ENCODE data around the gene EGLN2.

EGLN2 gene

GRCh38 chr19:40798683-40799557 is at the start of gene EGLN2:
TSS of gene EGLN2 (plus strand) at chr19:40799191. CDS start at chr19:40800573, 1,382 bp downstream.
- peaks cover 57% of the 10 kb centered on the region for H3K4me1 Mint-ChIP-seq
- H3K4me3 Mint-ChIP-seq: peak within 1 kb of the TSS; percentile 90
- no peaks in the 10 kb centered on the region for H3K27me3 Mint-ChIP-seq
- H3K36me3 Mint-ChIP-seq (ENCODE audit: low read depth): peaks cover 18% of the 10 kb centered on the region
- H3K9me3 Mint-ChIP-seq: no peaks in the 10 kb centered on the region
- H3K27ac Mint-ChIP-seq: peak within 1 kb of the TSS; percentile 96
- DNase-seq: peak; percentile 100
- peak; percentile 82 for ATAC-seq

GRCh38 chr19:40750058-40750873 is 48.7 kb upstream of the EGLN2 start, which contains the start of gene ACTMAP:
TSS of gene ACTMAP (minus strand) at chr19:40750477. CDS start at chr19:40749803, 674 bp downstream.
- DNase-seq: peak; percentile 99
- H3K9me3 Mint-ChIP-seq: no peaks in the 10 kb centered on the region
- H3K4me1 Mint-ChIP-seq: peaks cover 45% of the 10 kb centered on the region
- peaks cover 4% of the 10 kb centered on the region for H3K27me3 Mint-ChIP-seq
- H3K36me3 Mint-ChIP-seq (ENCODE audit: low read depth): peaks cover 36% of the 10 kb centered on the region
- H3K4me3 Mint-ChIP-seq: peak within 1 kb of the TSS; percentile 95
- H3K27ac Mint-ChIP-seq: peak within 1 kb of the TSS; percentile 96
- ATAC-seq: peak; percentile 90

GRCh38 chr19:40750874-40751537 is 48.0 kb upstream of the EGLN2 start, which contains the start of gene SNRPA:
TSS of gene SNRPA (plus strand) at chr19:40751203. CDS start at chr19:40751409, 206 bp downstream.
- ATAC-seq: peak; percentile 68
- peaks cover 43% of the 10 kb centered on the region for H3K36me3 Mint-ChIP-seq (ENCODE audit: low read depth)
- DNase-seq: peak; percentile 95
- peaks cover 52% of the 10 kb centered on the region for H3K4me1 Mint-ChIP-seq
- H3K27ac Mint-ChIP-seq: peak within 1 kb of the TSS; percentile 96
- peaks cover 4% of the 10 kb centered on the region for H3K27me3 Mint-ChIP-seq
- peak within 1 kb of the TSS; percentile 95 for H3K4me3 Mint-ChIP-seq
- H3K9me3 Mint-ChIP-seq: no peaks in the 10 kb centered on the region

- Mint-ChIP-seq H3K4me3 (peak overlapping the region; percentile 95), H3K9me3 (no peaks in the 10 kb centered on the region), H3K27ac (peak overlapping the region; percentile 96), H3K27me3 (peaks cover 4% of the 10 kb centered on the region), H3K4me1 (peaks cover 65% of the 10 kb centered on the region), H3K36me3 (ENCODE audit: low read depth) (peaks cover 55% of the 10 kb centered on the region)
- ATAC-seq (no peak), DNase-seq (no peak)
Observed at GRCh38 chr19:40752257-40752781, 46.7 kb upstream of the EGLN2 start.

- DNase-seq: peak; percentile 71
- Mint-ChIP-seq H3K4me3 (peak overlapping the region; percentile 86), H3K36me3 (ENCODE audit: low read depth) (peaks cover 72% of the 10 kb centered on the region), H3K4me1 (peaks cover 67% of the 10 kb centered on the region), H3K27me3 (peaks cover 4% of the 10 kb centered on the region), H3K9me3 (no peaks in the 10 kb centered on the region), H3K27ac (peak overlapping the region; percentile 98)
- ATAC-seq: peak; percentile 11
Observed at GRCh38 chr19:40754611-40755247, 44.3 kb upstream of the EGLN2 start.

- DNase-seq: no peak
- H3K4me1 Mint-ChIP-seq: peaks cover 66% of the 10 kb centered on the region
- no peak for ATAC-seq
- H3K9me3 Mint-ChIP-seq: no peaks in the 10 kb centered on the region
- peaks cover 4% of the 10 kb centered on the region for H3K27me3 Mint-ChIP-seq
- H3K36me3 Mint-ChIP-seq (ENCODE audit: low read depth): peaks cover 75% of the 10 kb centered on the region
- peak overlapping the region; percentile 98 for H3K27ac Mint-ChIP-seq
- peak overlapping the region; percentile 86 for H3K4me3 Mint-ChIP-seq
Observed at GRCh38 chr19:40755248-40755624, 43.8 kb upstream of the EGLN2 start.

GRCh38 chr19:40755791-40756190 is 43.2 kb upstream of the EGLN2 start:
- no peaks in the 10 kb centered on the region for H3K27me3 Mint-ChIP-seq
- ATAC-seq: no peak
- H3K4me3 Mint-ChIP-seq: peak overlapping the region; percentile 86
- peaks cover 78% of the 10 kb centered on the region for H3K36me3 Mint-ChIP-seq (ENCODE audit: low read depth)
- peak overlapping the region; percentile 98 for H3K27ac Mint-ChIP-seq
- H3K4me1 Mint-ChIP-seq: peaks cover 67% of the 10 kb centered on the region
- DNase-seq: no peak
- no peaks in the 10 kb centered on the region for H3K9me3 Mint-ChIP-seq

GRCh38 chr19:40756502-40757110 is 42.4 kb upstream of the EGLN2 start:
- ATAC-seq: peak; percentile 73
- Mint-ChIP-seq H3K27ac (peak overlapping the region; percentile 98), H3K36me3 (ENCODE audit: low read depth) (peaks cover 77% of the 10 kb centered on the region), H3K9me3 (no peaks in the 10 kb centered on the region), H3K27me3 (no peaks in the 10 kb centered on the region), H3K4me1 (peaks cover 74% of the 10 kb centered on the region), H3K4me3 (peak overlapping the region; percentile 86)
- peak; percentile 67 for DNase-seq

- H3K4me1 Mint-ChIP-seq: peaks cover 82% of the 10 kb centered on the region
- no peak for DNase-seq
Observed at GRCh38 chr19:40758491-40758890, 40.5 kb upstream of the EGLN2 start.

GRCh38 chr19:40759352-40759751 is 39.6 kb upstream of the EGLN2 start:
- H3K36me3 Mint-ChIP-seq (ENCODE audit: low read depth): peaks cover 85% of the 10 kb centered on the region
- DNase-seq: no peak
- no peaks in the 10 kb centered on the region for H3K9me3 Mint-ChIP-seq
- ATAC-seq: no peak
- peaks cover 85% of the 10 kb centered on the region for H3K4me1 Mint-ChIP-seq
- H3K27me3 Mint-ChIP-seq: no peaks in the 10 kb centered on the region
- no peak overlapping the region for H3K4me3 Mint-ChIP-seq
- H3K27ac Mint-ChIP-seq: no peak overlapping the region

More at GRCh38 chr19:40758491-40758890, 40.5 kb upstream of the EGLN2 start:
- no peak for ATAC-seq
- no peak overlapping the region for H3K27ac Mint-ChIP-seq
- peaks cover 80% of the 10 kb centered on the region for H3K36me3 Mint-ChIP-seq (ENCODE audit: low read depth)
- H3K4me3 Mint-ChIP-seq: no peak overlapping the region
- H3K27me3 Mint-ChIP-seq: no peaks in the 10 kb centered on the region
- H3K9me3 Mint-ChIP-seq: no peaks in the 10 kb centered on the region

- Mint-ChIP-seq H3K27me3 (no peaks in the 10 kb centered on the region), H3K36me3 (ENCODE audit: low read depth) (peaks cover 78% of the 10 kb centered on the region), H3K4me1 (peaks cover 72% of the 10 kb centered on the region), H3K4me3 (peak overlapping the region; percentile 59), H3K27ac (peak overlapping the region; percentile 90), H3K9me3 (no peaks in the 10 kb centered on the region)
- DNase-seq (peak; percentile 51), ATAC-seq (peak; percentile 66)
Observed at GRCh38 chr19:40762754-40763470, 36.1 kb upstream of the EGLN2 start.

- Mint-ChIP-seq H3K27me3 (no peaks in the 10 kb centered on the region), H3K4me1 (peaks cover 66% of the 10 kb centered on the region), H3K4me3 (peak overlapping the region; percentile 59), H3K27ac (peak overlapping the region; percentile 90), H3K36me3 (ENCODE audit: low read depth) (peaks cover 72% of the 10 kb centered on the region), H3K9me3 (no peaks in the 10 kb centered on the region)
- ATAC-seq (no peak), DNase-seq (no peak)
Observed at GRCh38 chr19:40763526-40763925, 35.5 kb upstream of the EGLN2 start.

GRCh38 chr19:40763963-40764362 is 35.0 kb upstream of the EGLN2 start:
- Mint-ChIP-seq H3K27ac (peak overlapping the region; percentile 90), H3K4me3 (peak overlapping the region; percentile 59), H3K36me3 (ENCODE audit: low read depth) (peaks cover 72% of the 10 kb centered on the region), H3K27me3 (no peaks in the 10 kb centered on the region), H3K4me1 (peaks cover 69% of the 10 kb centered on the region), H3K9me3 (no peaks in the 10 kb centered on the region)
- DNase-seq (peak; percentile 64), ATAC-seq (peak; percentile 81)
